ENCODE measurements around the gene TEPSIN. TPM values are rescaled to one million over a fixed set of nuclear protein-coding genes. Genes with fewer than 3 reads are reported as not detected.

Gene TEPSIN
- total and polyA plus RNA-seq, 12 donors: 3.1 to 144 (median 40.6) TPM

DNA sequence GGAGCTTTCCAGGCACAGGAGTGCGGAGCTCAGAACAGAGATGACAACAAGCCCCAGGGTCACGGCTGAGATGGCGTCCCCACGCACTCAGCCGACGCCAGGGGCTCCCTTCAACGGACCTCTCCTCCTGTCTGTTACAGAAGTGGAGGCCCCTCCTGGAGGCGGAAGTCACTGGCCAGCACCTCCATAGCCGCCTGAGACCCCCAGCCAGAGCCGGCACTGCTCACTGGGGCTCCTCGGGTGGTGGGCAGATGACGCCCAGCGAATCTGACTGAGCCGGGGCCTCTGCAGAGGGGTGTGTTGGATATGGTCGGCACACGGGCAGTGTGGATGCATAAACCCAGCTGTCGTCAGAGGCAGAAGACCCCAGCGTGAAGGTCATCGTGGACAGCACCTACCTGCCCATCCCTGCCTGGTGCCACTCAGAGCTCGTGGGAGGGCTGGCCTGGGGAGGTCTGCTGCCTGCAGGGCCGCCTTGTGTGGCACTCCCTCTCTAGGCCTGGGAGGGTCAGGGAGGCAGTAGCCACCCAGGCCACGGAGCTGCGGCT is 20.3 kb upstream of the TEPSIN start:
- intact Hi-C loops (cut with DNase I): loop anchor here in 1 of 2 donors (5.0 kb wide), 1 partner anchor 223 kb away; no protein-coding TSS in a partner anchor
- DNase-seq: no peak
- Histone ChIP-seq H3K27me3 (no peaks in the 10 kb centered on the region), H3K4me1 (replicated peaks in 1 of 2) (peaks cover 0 to 11% of the 10 kb centered on the region in 2 donors), H3K36me3 (replicated peaks in 1 of 2) (peaks cover 0 to 69% of the 10 kb centered on the region in 2 donors), H3K9me3 (replicated peaks in 1 of 3) (no peaks in the 10 kb centered on the region), H3K4me3 (no peak overlapping the region), H3K27ac (no peak overlapping the region)
- TF ChIP-seq, protein P1, sequence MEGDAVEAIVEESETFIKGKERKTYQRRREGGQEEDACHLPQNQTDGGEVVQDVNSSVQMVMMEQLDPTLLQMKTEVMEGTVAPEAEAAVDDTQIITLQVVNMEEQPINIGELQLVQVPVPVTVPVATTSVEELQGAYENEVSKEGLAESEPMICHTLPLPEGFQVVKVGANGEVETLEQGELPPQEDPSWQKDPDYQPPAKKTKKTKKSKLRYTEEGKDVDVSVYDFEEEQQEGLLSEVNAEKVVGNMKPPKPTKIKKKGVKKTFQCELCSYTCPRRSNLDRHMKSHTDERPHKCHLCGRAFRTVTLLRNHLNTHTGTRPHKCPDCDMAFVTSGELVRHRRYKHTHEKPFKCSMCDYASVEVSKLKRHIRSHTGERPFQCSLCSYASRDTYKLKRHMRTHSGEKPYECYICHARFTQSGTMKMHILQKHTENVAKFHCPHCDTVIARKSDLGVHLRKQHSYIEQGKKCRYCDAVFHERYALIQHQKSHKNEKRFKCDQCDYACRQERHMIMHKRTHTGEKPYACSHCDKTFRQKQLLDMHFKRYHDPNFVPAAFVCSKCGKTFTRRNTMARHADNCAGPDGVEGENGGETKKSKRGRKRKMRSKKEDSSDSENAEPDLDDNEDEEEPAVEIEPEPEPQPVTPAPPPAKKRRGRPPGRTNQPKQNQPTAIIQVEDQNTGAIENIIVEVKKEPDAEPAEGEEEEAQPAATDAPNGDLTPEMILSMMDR (IDR thresholded peaks at IDR 0.05): no peak
- TF ChIP-seq POLR2A (IDR thresholded peaks at IDR 0.05): no peak
- WGBS, 4 donors: 88 to 92% (median 90%) methylated on average over 10 to 23 of the region's 23 CpGs

DNA sequence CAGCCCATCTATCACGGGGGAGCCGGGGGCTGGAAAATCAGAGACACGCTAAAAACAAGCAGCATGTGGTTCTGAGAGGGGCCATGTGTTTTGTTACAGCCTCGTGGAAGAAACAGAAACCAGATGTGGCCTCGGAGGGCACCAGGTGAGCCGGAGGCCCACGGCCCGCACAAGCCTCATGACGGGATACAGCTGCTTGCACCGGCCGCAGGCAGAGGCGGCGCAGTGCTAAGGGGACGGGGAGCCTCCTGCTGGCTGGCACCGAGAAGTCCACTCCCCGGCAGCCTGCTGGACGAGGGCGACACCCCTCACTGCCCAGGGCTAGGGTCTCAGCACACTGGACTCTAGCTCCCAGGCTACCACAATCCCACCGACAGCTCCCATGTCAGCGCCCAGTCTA is 19.4 kb upstream of the TEPSIN start:
- WGBS, 4 donors: 80 to 89% (median 86%) methylated on average over 1 to 20 of the region's 20 CpGs
- no peaks in the 10 kb centered on the region for H3K27me3 ChIP-seq
- intact Hi-C loops (cut with DNase I): loop anchor here in 1 of 2 donors (5.0 kb wide), 1 partner anchor 224 kb away; no protein-coding TSS in a partner anchor
- TF ChIP-seq POLR2A (IDR thresholded peaks at IDR 0.05): no peak
- TF ChIP-seq, protein P1 (IDR thresholded peaks at IDR 0.05): peak in 1 of 6 experiments; percentile 9
- peaks cover 0 to 11% of the 10 kb centered on the region in 2 donors for H3K4me1 ChIP-seq (replicated peaks in 1 of 2)
- peaks cover 0 to 60% of the 10 kb centered on the region in 2 donors for H3K36me3 ChIP-seq (replicated peaks in 1 of 2)
- H3K27ac ChIP-seq: no peak overlapping the region
- no peaks in the 10 kb centered on the region for H3K9me3 ChIP-seq (replicated peaks in 1 of 3)
- H3K4me3 ChIP-seq: no peak overlapping the region
- DNase-seq: no peak

DNA sequence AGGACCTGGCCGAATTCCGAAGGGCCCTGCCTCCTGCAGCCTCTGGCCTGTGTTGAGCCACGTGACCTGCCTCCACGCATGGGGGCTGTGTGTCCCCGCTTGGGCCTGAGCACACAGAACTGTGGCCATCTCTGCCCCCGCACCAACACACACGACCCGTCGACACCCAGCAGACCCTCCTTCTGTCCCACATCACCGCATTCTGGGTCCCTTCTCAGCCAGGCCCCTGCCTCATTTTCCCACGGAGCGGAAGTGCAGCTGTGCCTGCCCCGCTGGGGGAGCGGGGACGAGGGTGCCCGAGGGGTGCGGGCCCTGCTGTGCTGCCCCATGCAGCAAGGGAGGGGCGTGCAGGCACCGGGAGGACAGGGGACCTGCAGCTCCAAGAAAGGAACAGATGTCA is 18.7 kb upstream of the TEPSIN start:
- intact Hi-C loops (cut with DNase I): loop anchor here in 1 of 2 donors (5.0 kb wide), 1 partner anchor 225 kb away; no protein-coding TSS in a partner anchor
- DNase-seq: no peak
- 94 to 95% (median 94%) methylated on average over 13 to 19 of the region's 19 CpGs for WGBS, 4 donors

DNA sequence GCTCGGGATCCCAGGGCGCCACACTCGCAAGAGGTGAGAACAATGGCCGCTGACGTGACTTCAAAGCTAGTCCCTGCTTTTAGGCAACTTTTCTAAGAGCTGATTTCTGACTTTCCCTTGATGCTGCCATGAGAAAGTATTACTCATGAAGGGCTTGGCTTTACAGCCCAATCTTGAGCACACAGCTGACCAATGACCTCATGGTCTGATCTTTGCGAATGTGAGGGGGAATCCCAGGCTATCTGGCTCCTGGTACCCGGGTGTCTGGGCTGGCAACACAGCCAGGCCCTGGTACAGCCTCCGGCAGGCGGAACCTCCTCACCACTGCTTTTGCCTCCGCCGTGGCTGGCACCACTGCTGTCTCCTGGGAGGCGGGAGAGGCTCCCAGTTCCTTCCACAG is 17.8 kb upstream of the TEPSIN start:
- no peaks in the 10 kb centered on the region for H3K27me3 ChIP-seq
- H3K27ac ChIP-seq: peak overlapping the region in 2 of 5 donors; percentile 21 to 40
- TF ChIP-seq POLR2A (IDR thresholded peaks at IDR 0.05): no peak
- TF ChIP-seq, protein P1 (IDR thresholded peaks at IDR 0.05): no peak
- peaks cover 0 to 15% of the 10 kb centered on the region in 2 donors for H3K4me1 ChIP-seq (replicated peaks in 1 of 2)
- 73 to 94% (median 85%) methylated on average over 6 to 12 of the region's 12 CpGs for WGBS, 4 donors
- H3K9me3 ChIP-seq (replicated peaks in 1 of 3): no peaks in the 10 kb centered on the region
- intact Hi-C loops (cut with DNase I): loop anchor here in 1 of 2 donors (5.0 kb wide), 1 partner anchor 226 kb away; no protein-coding TSS in a partner anchor
- peak in 3 of 7 donors; percentile 39 to 75 (median 57) for DNase-seq
- H3K4me3 ChIP-seq: no peak overlapping the region
- H3K36me3 ChIP-seq (replicated peaks in 1 of 2): peaks cover 0 to 60% of the 10 kb centered on the region in 2 donors

More for the DNA sequence above, 18.7 kb upstream of the TEPSIN start:
- Histone ChIP-seq H3K4me1 (replicated peaks in 1 of 2) (peaks cover 0 to 15% of the 10 kb centered on the region in 2 donors), H3K36me3 (replicated peaks in 1 of 2) (peaks cover 0 to 59% of the 10 kb centered on the region in 2 donors), H3K27ac (no peak overlapping the region), H3K27me3 (no peaks in the 10 kb centered on the region), H3K4me3 (no peak overlapping the region), H3K9me3 (replicated peaks in 1 of 3) (no peaks in the 10 kb centered on the region)
- TF ChIP-seq, protein P1 (IDR thresholded peaks at IDR 0.05): no peak
- TF ChIP-seq POLR2A (IDR thresholded peaks at IDR 0.05): no peak
